GM21717 (cell line): ENCODE data around the gene DDX24.

Experiments
- ATAC-seq: cut with Tn5 transposase; IDR thresholded peaks from one replicate; pipeline ENCODE4 v1.9.1; 2021; ENCODE audit warnings: mild to moderate bottlenecking, moderate library complexity; ENCODE audit not compliant: unreplicated experiment

The DDX24 gene

DNA sequence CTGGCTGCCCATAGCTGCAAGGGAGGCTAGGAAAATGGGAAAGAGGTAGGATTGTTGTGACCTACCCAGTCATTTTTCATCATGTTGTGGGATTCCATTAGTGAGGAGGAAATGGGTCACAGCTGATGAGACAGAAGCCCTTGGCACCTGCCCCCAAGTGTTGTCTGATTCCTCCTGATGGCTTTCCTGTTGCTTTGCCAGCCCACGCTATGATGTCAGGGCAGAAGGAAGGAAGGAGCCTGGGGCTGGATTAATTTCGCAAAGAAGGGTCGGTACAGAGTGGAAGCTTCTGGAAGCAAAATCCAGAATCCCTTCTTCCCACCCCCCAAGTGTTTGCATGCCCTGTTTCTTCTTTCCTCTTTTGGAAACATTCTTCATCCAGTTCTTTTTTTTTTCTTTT, 46.1 kb downstream of the DDX24 start:
- ATAC-seq, result no peak

DNA sequence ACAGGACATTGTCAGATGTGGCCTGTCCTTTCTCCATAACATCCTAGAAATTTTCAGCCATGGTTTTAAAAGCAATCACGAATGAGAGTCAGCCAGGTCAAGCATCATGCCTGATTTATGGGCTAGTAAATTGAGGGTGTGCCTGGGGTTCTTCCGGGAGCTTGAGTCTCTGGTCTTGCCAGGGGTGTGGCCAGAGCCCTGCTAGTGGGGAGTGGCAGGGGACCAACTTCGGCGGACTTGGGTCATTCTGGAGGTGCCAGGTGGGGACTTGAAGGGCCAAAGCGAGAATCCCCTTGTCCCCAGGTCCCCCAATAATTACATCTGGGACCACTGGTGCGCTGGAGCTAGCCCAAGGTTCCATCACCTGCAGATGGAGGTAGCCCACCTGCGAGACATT, 49.1 kb downstream of the DDX24 start:
- ATAC-seq, result no peak

DNA sequence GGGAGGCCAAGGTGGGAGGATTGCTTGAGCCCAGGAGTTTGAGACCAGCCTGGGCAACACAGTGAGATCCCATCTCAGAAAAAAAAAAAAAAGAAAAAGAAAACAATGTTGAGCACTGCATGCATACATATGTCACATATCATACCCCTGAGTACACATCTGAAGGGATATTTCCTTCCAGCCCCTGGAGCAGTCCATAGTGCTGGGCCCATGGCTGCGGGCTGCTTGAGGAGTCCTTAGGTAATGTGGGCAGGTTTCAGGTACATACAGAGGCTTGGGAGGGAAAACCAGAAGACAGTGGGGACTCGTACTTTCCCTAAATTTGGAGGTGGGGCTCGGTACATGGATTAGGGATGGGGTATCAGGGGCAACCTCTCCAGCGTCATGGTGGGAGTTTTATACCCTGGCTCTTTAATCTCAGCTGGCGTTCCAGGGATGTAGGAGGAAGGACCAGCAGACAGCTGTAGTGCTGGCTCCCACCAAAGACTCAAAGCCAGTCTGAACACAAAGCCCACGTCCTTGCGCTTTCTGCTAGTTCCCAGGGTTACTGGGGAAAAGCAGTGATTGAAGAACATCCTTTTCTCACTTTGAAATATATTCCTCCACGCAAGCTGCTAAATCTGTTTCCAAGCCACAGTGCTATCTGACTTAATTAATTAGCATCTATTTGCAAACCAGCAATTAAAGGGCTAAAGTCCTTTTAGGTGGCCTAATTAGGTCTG, 49.7 kb downstream of the DDX24 start:
- ATAC-seq, result no peak

DNA sequence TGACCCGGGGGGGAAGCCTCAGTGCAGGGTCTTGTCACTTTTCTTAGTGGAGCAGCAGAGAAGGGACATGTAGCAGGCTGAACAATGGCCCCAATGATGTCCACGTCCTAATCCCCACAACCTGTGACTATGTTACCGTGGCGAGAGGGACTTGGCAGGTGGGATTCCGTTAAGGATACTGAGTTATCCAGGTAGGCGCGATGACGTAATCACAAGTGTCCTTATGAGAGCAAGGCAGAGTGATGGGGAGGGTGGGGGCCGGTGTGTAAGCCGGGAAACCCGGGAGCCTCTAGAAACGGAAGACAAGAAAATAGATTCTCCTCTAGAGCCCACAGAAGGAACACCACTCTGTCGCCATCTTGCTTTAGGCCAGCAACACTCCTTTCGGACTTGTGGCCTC, 50.4 kb downstream of the DDX24 start:
- no peak for ATAC-seq

DNA sequence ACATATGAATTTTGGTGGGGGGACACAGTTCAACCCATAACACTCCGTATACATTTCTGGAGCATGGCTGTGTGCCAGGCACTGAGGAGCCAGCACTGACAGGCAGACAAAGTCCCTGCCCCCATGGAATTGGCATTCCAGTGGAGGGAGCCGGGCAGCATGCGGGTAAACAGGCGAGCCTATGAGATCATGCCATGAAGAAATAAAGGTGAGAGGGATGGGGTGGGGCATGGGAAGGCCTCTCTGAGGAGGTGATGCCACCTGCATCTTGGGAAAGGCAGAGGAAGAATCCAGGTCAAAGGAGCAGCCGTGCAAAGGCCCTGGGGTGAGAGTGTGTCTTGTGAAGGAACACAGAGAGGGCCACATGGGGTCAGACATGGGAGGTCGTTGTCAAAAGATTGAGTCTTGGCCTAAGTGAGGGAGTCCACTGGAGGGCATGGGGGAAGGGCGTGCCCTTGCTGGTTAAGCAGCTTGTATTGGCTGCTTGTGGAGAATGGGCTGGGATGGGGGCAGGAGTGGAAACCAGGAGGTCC, 51.3 kb downstream of the DDX24 start:
- ATAC-seq, result no peak

DNA sequence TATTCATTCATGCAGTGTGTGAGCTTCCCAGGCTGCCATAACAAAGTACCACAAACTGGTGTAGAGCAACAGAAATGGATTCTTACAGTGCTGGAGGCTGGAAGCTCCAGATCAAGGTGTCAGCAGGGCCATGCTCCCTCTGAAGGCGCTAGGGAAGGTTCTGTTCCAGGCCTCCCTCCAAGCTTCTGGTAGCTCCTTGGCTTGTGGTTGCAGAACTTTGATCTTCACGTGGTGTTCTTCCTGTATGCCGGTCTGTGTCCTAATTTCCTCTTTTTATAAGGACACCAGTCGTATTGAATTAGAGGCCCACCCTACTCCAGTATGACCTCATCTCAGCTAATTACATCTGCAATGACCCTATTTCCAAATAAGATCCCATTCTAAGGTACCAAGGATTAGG, 51.7 kb downstream of the DDX24 start:
- ATAC-seq, result no peak

DNA sequence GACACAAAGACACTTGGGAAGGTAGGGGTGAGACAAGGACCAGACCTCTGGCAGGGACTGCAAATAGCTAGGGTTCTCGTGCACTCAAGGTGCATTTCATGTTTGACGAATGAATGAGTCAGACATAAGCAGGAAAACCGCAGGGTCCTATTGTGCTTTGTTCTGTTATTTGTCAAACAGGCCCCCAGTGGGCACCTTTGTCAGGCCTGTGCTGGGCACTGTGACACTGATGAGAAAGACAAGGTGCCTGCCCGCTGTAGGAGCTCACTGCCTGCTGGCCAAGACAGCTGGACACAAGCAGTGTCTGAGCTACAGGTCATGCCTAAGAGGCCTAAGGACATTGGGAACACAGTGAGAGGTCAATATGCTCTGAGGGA, 52.6 kb downstream of the DDX24 start:
- ATAC-seq, result no peak

DNA sequence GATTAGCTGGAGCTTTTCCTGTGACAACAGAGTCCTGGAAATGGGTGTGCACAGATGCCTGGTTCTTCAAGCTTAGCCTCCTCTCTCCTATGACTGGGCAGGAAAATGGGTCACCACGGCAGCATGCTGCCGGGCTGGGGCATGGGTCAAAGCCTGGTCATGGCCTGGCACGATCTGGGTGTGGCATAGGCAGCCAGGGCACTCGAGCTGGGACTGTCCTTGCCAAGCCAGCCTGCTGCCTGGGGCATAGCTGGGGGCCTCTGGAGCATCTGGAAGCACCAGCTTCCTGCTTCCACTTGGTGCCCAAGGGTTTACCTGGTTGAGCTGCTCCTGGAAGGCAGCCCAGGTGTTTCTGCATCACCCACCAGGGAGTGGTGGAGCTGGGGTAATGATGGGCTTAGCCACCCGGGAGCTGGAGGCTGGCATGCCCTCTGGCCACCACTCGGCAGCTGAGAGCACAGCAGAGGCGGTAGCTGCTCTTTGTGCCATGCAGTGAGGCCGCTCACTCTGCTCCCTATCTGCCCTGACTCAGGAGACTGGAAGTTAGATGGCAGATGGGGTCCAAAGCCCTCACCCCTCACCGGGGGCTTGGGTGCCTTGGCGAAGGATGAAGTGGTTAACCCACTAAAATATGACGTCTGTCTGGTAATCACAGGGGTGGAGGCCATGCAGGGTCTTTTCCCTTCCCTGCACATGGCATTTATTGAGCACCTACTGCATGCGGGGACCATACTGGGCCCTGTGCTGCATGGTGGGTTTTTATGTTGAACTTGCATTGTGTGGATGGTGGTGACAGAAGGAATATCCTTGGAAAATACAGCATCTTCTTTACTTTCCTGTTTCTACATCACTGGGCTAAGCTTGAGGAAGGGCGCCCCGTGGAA, 53.2 kb downstream of the DDX24 start:
- no peak for ATAC-seq

DNA sequence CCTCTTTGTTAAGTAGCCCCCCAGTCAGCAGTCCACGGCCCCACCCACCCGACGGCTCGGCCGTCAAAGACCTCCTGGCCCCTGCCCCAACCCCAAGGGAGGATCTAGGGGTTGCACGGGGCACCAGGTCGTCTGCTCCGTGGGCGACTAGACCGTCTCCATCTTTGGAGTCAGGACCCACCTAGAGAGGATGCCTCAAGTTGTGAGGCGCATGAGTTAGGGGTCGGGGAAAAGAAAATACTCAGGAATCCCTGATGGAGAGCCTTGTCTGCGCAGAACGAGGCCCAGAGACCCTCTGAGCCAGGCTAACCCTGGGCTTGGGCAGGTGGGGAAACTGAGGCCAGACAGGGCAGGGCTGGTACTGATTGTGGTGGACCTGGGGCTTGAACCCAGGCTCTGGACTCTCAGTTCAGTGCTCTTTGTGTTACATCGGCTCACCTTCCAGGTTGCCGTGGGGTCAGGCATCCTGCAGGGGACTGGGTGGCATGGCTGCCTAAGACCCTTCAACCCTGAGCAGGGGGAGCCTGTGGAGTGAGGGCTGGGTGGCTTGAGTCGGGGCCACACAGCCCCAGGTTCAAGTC, 54.0 kb downstream of the DDX24 start:
- ATAC-seq, result no peak

DNA sequence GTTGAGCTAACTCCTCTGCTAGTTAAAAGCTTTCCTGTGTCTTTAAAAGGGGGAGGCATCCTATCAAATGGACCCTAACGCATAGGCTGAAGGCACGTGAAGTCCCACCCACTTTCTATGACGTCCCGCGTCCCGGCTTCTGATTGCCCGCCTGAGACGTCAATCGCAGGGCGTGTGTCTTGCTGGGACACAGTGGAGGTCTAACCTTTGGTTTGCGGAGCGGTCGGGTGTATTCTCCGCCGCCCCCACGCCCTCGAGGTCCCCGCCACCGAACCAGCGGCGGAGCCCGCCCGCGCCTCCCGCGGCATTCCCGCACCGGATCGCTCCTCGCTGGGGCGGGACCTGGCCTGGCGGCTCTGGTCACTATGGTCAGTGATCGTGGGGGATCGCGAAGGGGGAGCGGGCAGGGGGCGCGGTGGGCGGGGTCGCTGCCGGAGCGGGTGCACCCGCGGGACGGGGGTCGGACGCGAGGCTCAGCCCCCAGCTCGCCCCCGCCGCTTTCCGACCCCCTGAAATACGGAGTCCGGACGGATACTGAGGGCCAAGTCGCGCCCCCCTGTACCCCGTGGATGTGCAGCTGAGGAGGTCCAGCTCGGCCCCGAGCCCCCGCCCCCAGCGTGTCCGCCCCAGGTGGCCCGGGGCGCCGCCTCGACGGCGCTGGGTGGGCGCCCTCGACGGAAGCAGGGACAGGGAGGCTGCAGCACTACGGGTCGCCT, 54.7 kb downstream of the DDX24 start, which contains the start of gene OTUB2:
OTUB2 (plus strand) TSS at position 168 of the 716 bp plus-strand sequence; CDS start at position 366, 198 bp downstream.
- ATAC-seq, result peak; percentile 99

DNA sequence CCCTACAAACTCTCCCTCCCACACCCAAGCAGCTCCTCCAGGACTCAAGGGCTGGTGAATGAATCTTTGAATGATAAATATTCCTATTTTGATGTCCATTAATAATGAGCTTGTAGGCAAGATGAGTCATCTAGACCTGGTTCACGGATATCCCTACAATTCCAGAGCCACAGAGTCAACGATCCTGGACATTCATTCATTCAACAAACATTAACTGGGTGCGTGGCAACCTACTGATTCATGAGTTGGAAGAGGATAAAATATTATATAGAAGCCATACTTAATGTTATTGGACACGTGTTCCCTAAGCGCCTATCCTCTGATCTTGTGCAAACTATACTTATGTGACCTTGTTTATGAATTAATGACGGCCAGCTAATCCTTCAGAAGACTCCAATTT, 55.3 kb downstream of the DDX24 start:
- ATAC-seq, result no peak

DNA sequence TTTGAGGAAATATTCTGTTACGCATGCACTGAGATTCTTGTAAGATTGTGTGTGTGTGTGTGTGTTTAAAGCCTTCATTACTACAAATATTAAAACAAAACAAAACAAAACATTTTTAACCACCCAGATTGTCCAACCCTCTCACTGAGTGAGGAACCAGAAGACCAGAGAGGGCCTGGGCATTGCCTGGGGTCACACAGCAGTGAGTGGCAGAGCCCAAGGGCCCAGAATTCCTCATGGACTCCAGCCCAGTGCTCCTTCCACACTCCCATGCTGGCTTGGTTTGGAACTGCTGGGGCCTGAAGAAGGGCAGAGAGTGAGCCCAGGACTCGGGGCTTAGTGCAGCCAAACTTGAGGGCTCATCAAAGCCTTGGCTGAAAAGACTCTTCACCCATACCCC, 56.5 kb downstream of the DDX24 start:
- no peak for ATAC-seq

DNA sequence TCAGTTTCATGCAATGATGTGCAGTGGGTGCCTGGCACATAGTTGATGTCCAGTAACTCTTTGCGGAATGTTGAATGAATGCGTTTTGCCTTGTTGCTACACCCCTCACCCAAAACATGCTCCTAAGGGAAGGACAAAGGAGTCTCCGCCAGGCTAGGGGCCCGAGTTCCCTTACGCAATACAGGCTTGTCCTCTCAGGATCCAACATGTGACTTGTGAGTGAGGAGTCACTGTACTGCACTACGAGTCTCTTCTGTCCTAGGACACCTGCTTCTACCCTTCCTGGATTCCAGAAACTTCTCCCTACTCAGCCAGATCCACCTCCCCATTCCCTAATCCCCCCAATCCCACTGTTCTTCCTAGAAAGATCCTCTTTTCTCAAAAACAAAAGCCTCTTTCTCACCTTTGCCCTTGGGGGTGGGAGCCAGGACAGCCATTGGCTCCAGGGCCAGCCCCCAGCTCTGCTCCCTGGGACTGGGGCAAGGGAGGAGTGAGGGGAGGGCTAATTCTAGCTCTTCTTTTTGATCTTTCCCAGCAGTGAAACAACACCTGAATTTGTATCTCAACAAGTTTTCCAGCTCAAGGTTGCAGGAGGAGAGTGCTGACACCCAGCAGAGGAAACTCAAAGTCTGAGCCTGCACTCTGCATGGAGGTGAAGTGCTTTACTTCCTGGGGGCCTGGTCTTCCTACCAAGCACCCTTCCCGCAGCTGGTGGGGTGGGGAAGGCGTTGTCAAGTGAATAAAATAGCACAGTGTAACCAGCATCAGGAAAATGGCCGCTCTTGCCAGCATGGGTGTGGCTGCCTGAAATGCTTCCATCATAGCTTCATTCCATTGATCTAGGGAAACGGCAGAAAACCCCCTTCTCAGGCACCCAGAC, 58.2 kb downstream of the DDX24 start:
- ATAC-seq, result no peak

DNA sequence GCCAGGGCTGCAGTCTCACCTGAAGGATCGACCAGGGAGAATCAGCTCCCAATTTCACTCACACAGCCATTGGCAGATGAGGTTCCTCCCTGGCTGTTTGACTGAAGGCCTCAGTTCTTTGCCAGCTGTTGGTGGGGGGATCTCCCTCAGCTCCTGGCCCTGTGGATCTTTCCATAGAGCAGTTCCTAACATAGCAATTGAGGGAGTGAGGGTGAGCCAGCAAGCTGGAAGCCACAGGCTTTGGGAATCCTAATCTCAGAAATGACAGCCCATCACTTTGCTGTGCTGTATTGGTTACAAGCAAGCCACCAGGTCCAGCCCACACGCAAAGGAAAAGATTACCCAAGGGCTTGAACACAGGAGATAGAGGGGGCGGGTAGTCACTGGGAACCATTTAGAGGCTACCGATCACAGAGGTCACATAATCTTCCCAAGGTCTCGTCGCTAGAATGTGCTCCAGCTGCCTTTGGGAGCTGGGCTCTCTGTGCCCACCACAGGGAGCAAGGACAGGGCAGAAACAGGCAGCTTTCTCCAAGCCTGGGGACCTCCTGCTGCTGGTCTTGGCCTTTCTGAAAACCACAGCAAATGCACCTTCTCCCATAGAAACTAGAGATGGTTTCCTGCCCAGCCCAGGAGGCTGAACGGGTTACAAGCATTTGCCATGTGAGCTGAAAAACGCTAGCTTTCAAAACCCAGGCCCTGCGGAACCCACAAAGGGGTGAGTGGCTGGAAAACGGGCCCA, 59.4 kb downstream of the DDX24 start:
- no peak for ATAC-seq

DNA sequence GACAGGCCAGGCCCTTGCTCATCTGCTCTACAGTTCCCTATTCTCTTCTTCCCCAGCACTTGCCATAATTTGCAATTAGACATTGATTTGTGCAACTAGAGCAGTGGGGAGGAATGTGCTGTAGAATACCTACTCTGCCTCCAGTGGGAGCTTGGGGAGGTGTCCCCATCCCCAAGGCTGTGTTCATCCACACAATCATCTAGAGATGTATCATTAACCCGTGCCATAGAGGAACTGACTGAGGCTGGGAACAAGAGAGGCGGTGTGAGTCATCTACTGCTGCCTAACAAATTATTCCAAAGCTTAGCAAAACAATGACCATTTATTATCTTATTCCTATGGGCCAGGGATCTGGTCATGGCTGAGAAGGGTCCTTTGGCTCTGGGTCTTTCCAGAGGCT, 60.0 kb downstream of the DDX24 start:
- no peak for ATAC-seq

DNA sequence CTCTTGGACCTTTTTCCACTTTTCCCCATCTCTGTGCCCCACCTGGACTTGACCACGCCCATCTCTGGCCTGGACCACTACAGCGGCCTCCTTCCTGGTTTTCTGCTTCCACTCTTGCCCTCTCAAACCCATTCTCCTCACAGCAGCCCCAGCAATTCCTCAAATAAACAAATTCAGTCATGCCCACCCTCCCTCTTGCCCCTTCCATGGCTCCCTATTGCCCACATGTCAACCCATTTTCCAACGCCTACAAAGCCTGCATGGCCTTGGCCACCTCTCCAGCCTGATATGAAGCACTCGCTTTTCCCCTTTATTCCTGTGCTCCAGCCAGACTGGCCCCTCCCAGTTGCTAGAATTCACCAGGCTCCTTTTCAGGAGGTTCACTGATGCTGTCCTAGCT, 60.7 kb downstream of the DDX24 start:
- ATAC-seq, result no peak

DNA sequence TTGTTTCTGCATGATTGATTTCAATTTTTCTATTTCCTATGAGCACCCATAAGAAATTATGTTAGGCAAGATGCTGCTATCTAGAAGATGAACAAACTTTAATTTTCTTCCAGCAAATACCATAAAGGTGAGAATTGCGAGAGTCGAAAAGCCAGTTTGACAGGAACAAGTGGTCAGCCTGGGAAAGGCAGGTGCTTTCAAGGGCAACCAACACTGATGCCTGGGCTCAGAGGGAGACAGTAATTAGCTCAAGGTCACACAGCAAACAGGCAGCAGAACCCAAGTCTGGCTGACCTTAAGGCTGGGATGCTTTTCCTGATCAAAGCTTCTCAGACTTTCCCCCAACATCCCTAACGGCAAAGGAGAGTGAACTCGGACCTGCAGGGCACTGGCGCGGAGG, 61.7 kb downstream of the DDX24 start:
- no peak for ATAC-seq

DNA sequence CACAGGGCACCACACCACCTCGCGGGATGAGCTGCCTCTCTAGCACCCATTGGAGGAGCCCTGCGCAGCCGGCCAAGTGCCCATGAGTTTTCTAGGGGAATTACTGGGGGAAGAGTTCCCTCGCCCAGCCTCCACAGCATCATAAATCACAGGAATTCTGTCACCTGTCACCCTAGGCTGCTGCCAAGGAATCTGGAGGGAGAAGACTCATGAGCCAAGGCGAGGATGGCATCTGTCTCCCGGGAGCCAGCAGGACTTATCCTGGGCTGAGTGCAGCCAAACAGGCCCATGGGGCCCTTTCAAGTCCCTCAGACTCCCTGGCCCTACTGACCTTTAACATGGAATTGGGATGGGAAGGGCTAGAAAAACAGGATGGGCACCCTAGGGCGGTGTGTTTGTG, 62.7 kb downstream of the DDX24 start:
- ATAC-seq, result no peak

DNA sequence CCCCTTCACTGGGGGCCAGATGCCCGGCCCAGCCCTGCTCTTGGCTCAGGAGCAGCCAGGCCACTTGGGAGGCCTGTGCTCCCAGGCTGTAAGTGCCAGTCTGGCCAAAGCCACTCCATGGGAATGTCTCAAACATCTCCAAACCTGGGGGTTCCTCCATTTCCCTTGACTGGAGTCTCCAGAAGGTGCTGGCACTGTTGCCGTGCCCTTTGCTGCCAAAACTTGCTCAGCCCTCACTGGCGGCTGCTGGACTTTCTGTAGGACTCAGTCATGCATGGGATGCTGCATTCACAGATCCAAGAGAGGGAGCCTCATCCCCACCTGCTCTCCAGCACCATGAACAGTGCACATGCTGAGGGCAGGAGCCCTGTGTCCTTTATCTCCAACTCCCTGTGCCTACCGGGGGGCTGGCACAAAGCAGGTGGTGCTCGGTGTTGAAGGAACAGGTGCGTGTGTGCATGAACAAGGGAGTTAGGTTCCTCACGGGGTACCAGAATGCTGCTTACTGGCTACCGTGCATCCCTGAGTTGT, 64.5 kb downstream of the DDX24 start:
- no peak for ATAC-seq
